Measurements from ENCODE around the gene CDHR4.
A peak's percentile ranks its signal among the peaks of the same experiment; 100 is the strongest.
"Not testable (repeated sequence)": the region's sequence is repeated elsewhere in the genome, so short reads cannot be mapped to it uniquely, and the experiment has no call there.

CDHR4 gene

GRCh38 chr3:49803465-49804140 is 3.9 kb upstream of the CDHR4 start:
- no peak for DNase-seq

GRCh38 chr3:49802719-49803464 is 3.2 kb upstream of the CDHR4 start, which contains the start of gene INKA1:
TSS of gene INKA1 (plus strand) at chr3:49803261. CDS start at chr3:49803393, 132 bp downstream.
- DNase-seq: no peak

- no peak for DNase-seq
Measured at GRCh38 chr3:49801160-49801559, 1.5 kb upstream of the CDHR4 start.

GRCh38 chr3:49799105-49799504 is 568 bp downstream of the CDHR4 start:
- no peak for DNase-seq

GRCh38 chr3:49794926-49795905 is 4.5 kb downstream of the CDHR4 start:
- DNase-seq: no peak

- no peak for DNase-seq
Measured at GRCh38 chr3:49794431-49794830, 5.2 kb downstream of the CDHR4 start.

- no peak for DNase-seq
Measured at GRCh38 chr3:49793486-49794085, 6.1 kb downstream of the CDHR4 start.

- no peak for DNase-seq
Measured at GRCh38 chr3:49792371-49793150, 7.1 kb downstream of the CDHR4 start.

- no peak for DNase-seq
Measured at GRCh38 chr3:49791571-49791970, 8.1 kb downstream of the CDHR4 start.

GRCh38 chr3:49790626-49791411 is 8.9 kb downstream of the CDHR4 start:
- no peak for DNase-seq

- DNase-seq: no peak
Measured at GRCh38 chr3:49788056-49788455, 11.6 kb downstream of the CDHR4 start.

- no peak for DNase-seq
Measured at GRCh38 chr3:49787536-49787935, 12.1 kb downstream of the CDHR4 start.

GRCh38 chr3:49787182-49787464 is 12.6 kb downstream of the CDHR4 start:
- no peak for DNase-seq

GRCh38 chr3:49786357-49787181 is 13.1 kb downstream of the CDHR4 start, which contains the start of gene IP6K1:
TSS of gene IP6K1 (minus strand) at chr3:49786542. CDS start at chr3:49748040, 38,502 bp downstream.
- peak; percentile 94 for DNase-seq

GRCh38 chr3:49785565-49786356 is 13.9 kb downstream of the CDHR4 start:
- DNase-seq: no peak

- not testable (repeated sequence) for DNase-seq
Measured at GRCh38 chr3:49782277-49782676, 17.4 kb downstream of the CDHR4 start.

- no peak for DNase-seq
Measured at GRCh38 chr3:49781415-49782199, 18.1 kb downstream of the CDHR4 start.

GRCh38 chr3:49780975-49781365 is 18.7 kb downstream of the CDHR4 start:
- not testable (repeated sequence) for DNase-seq
